Gastroesophageal sphincter (tissue), 3 donors: ENCODE results near the gene CALML6.

Source experiments
- POLR2A ChIP-seq, 2 donors: fragments of 450-650 bp; IDR thresholded peaks; one replicate each; pipeline ENCODE4 v1.6.1; 2017; ENCODE audit warnings: antibody characterized with exemption in 2 of 2, mild to moderate bottlenecking in 2 of 2, moderate library complexity in 1 of 2
- POLR2AphosphoS5 ChIP-seq: sonication (generic); formaldehyde crosslinking; IDR thresholded peaks from one replicate; pipeline ENCODE4 v1.6.1; 2017; ENCODE audit warnings: antibody characterized with exemption
- TF ChIP-seq, protein P1 (sequence below), 4 experiments: fragments of 200-600 bp in 2 of 4; fragments of 450-650 bp in 2 of 4; sonication (generic) in 1 of 4; IDR thresholded peaks; one replicate each; pipeline ENCODE4 v1.5.1; 2017 to 2019; ENCODE audit warnings: antibody characterized with exemption in 4 of 4, mild to moderate bottlenecking in 2 of 4, moderate library complexity in 2 of 4

DNA sequence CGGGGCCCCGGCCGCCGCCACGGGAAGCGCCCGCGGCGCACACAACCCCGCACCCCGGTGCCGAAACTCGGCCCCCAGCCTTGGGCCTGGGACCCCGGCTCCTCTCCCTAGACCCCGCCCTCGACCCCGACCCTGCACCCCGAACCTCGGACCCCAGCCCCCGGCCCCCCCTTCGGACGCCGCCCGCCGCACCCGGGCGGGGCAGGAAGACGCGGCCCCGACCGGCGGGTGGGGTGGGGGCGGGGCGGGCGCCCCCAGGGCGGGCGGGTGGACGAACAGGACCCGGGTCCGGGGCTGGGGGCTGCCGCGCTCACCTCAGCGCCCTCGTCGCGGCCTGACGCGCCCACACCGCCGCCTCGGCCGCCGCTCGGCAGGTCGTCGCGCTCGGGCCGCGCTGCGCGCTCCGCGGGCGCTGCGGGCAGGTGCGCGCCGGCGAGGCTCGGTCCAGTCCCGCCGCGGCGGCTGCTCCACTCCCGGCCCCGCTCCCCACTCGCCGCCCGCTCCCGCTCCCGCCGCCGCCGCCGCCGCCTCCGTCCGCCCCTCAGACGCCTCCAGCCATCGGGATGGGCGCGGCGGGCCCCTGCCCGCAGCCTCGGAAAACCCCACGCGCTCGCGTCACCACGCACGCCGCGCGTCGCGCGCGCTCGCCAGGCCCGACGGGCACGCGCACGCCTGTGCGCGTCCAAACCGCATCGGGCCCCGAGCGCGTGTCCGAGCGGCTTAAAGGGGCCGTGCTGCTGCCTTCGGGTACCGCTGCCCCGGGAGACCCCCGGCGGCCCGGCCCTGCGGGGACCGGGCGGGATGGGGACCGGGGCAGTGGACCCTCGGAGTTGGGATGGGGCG is 24.3 kb upstream of the CALML6 start, which contains the start of gene GNB1:
- TF ChIP-seq, protein P1, sequence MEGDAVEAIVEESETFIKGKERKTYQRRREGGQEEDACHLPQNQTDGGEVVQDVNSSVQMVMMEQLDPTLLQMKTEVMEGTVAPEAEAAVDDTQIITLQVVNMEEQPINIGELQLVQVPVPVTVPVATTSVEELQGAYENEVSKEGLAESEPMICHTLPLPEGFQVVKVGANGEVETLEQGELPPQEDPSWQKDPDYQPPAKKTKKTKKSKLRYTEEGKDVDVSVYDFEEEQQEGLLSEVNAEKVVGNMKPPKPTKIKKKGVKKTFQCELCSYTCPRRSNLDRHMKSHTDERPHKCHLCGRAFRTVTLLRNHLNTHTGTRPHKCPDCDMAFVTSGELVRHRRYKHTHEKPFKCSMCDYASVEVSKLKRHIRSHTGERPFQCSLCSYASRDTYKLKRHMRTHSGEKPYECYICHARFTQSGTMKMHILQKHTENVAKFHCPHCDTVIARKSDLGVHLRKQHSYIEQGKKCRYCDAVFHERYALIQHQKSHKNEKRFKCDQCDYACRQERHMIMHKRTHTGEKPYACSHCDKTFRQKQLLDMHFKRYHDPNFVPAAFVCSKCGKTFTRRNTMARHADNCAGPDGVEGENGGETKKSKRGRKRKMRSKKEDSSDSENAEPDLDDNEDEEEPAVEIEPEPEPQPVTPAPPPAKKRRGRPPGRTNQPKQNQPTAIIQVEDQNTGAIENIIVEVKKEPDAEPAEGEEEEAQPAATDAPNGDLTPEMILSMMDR (IDR thresholded peaks at IDR 0.05) = peak in 2 of 4 experiments; percentile 11 to 34
- TF ChIP-seq POLR2A (IDR thresholded peaks at IDR 0.05) = peak; percentile 70 to 80
- peak; percentile 72 for TF ChIP-seq POLR2AphosphoS5
